ENCODE measurements around the gene ISLR. TPM values are rescaled to one million over a fixed set of nuclear protein-coding genes. Genes with fewer than 3 reads are reported as not detected.

The ISLR gene
- total RNA-seq (2022; extraction: Qiagen RNA extraction), result 0.22 to 0.50 TPM (median 0.39 TPM) in 5 replicates

GRCh38 chr15:74173380-74174218 is at the start of gene ISLR:
ISLR (plus strand) TSS chr15:74173710; CDS start chr15:74174859, 1,149 bp downstream.

GRCh38 chr15:74130155-74130848 is 43.2 kb upstream of the ISLR start, which contains the start of gene ISLR2:
ISLR2 (plus strand) TSS chr15:74130586; CDS start chr15:74132755, 2,169 bp downstream.

GRCh38 chr15:74202452-74203401 is 29.2 kb downstream of the ISLR start, which contains the start of gene STRA6:
STRA6 (minus strand) TSS chr15:74202787; CDS start chr15:74202267, 520 bp downstream.

Other genes starting within 250 kb of the ISLR start
- 0.38 to 0.90 TPM (median 0.81 TPM) in 5 replicates for gene LOXL1, start 247.2 kb upstream of the ISLR start, total RNA-seq (2022; extraction: Qiagen RNA extraction)
- gene STOML1, start 181.4 kb upstream of the ISLR start, total RNA-seq (2022; extraction: Qiagen RNA extraction), result 9.1 to 13.1 TPM (median 12.1 TPM) in 5 replicates
- gene PML, start 179.0 kb upstream of the ISLR start, total RNA-seq (2022; extraction: Qiagen RNA extraction), result 12.1 to 16.1 TPM (median 15.8 TPM) in 5 replicates
- 0.07 to 0.26 TPM (median 0.10 TPM) in 5 replicates for gene GOLGA6A, start 91.2 kb upstream of the ISLR start, total RNA-seq (2022; extraction: Qiagen RNA extraction)
- 0.11 to 0.27 TPM (median 0.17 TPM) in 4 of 5 replicates, not detected in the other for gene ISLR2, start 43.1 kb upstream of the ISLR start, total RNA-seq (2022; extraction: Qiagen RNA extraction)
- gene STRA6, start 29.1 kb downstream of the ISLR start, total RNA-seq (2022; extraction: Qiagen RNA extraction), result 52.1 to 86.8 TPM (median 69.6 TPM) in 5 replicates
- gene CCDC33, start 62.6 kb downstream of the ISLR start, total RNA-seq (2022; extraction: Qiagen RNA extraction), result 6.7 to 8.9 TPM (median 7.2 TPM) in 5 replicates
- gene CYP11A1, start 193.9 kb downstream of the ISLR start, total RNA-seq (2022; extraction: Qiagen RNA extraction), result not detected in 5 replicates

All from A549 treated with Mapracorat at 1 μM for 4 hours (cell line).